HG03064 (cell line): ENCODE data around the gene CYP1B1.
"Not testable (repeated sequence)": the region's sequence is repeated elsewhere in the genome, so short reads cannot be mapped to it uniquely, and the experiment has no call there.

Experiments
- ATAC-seq: cut with Tn5 transposase; IDR thresholded peaks from one replicate; pipeline ENCODE4 v1.9.1; 2021; ENCODE audit warnings: low read depth; ENCODE audit not compliant: unreplicated experiment

The CYP1B1 gene

DNA sequence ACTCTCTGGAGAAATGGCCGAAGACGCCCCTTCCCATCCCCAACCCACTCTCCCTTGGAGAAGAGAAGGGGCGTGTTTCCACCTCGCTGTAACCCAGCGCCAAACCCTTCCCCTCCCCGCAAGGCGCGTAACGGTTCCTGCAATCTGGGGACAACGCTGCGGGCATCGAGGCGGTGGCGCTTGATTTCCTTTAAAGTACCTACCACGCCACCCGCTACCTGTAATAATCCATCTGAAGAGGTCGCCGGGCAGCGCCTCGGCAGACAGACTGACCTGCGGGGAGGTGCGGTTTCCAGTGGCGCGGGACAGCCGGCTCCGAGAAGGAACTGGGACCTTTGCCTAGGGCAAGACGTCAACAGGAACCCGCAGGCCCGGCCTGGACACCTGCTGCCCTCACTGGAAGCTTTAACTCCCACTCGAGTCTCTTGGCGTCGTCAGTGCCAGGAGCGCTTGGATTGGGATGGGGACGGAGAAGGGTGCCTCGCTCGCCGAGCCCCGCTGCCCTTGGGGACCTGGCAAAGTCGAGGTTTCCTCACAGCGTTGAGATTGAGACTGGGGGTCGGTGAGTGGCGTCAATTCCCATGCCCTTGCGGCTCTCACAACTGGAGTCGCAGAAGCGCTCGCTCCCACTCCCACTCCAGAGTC is at the start of gene CYP1B1:
Gene CYP1B1, minus strand, starts transcription at position 645 of the 645 bp plus-strand sequence. CDS start 763 bp downstream, outside the sequence.
- no peak for ATAC-seq

DNA sequence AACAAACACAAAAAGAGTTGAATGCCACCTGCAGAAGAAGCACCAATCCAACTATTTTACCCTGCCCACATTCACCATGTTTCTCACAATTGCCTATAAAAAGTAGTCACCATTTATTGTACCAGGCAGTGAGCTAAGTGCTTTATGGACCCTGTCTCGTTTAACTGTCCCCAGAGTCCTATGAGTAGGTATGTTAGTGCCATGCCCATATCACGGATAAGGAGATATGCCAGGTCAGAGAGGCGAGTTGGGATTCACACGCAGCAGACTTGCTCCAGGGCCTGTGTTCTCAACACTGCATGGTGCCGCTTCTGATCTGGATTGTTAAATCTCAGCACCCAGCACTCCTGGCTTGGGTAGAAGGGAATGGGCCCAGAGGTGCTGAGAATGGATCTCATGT is 49.1 kb upstream of the CYP1B1 start:
- ATAC-seq: no peak

DNA sequence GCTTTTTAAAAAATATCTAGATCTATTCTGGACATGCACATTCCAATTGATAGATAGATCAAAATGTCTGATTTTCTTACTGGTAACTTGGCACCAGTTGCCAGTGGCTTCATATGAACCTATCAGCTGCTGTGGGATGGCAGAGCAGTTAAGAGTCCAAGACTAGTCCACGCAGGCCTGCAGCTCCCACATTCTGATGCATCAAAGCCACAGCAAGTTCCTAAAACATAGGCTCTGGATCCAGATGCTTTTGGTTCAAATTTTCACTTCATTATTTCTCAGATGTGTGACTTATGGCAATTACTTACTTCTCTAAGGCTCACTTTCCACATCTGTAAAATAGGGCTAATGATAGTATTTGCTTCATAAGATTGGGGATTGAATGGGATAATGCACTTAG is 48.0 kb upstream of the CYP1B1 start:
- ATAC-seq: no peak

DNA sequence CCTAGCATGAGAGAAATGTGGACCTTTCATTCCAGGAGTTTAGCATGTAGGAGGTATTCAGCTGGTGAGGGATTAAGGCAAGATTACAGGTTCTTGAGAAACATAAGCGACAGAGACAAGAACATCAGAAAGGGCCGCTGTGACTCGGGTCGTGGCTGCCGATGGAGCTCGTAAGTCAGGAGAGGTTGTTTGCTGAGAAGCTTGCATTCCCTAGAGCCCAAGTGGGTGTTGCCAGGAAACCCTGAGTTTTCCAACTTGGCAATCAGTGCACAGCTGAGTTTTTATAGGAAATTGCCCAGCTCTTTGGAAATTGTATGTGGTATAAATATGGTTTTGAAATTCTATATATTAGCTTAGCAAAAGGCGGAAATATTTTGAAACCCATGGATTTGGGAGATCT is 46.4 kb upstream of the CYP1B1 start:
- ATAC-seq: no peak

DNA sequence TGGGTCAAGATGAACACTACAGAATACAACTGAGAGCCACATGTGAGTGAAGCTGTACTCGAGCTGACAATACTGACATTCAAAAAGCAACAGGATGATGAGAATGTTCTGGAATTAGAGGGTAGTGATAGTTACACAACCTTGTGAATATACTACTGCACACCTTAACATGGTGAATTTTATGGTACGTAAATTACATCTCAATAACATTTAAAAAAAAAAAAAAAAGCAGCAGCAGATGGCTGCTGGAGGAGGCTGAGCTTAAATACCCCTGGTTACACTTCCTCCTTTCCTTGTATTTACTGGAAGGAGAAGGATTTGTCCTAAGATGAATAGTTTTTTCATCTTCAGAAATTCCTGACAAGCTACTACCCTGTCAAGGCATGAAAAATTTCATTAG is 45.5 kb upstream of the CYP1B1 start:
- no peak for ATAC-seq

DNA sequence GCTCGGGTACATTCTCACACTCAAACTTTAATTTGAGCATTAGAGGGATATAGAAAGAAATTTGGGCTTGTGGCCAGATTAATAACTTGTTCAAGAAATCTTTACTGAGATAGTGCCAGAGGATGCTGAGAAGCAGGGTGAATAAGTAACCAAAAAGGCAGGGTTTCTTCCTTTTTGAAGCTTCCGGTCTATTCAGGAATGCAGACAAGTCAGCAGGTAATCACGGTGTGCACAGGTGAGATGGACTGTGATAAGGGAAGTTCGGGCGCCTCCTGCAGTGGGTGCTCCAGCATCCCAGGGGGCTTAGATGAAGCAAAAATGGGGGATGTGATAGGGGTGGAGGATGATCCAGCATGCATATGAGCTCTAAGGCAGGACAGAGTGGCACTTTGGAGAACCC is 44.9 kb upstream of the CYP1B1 start:
- ATAC-seq: no peak

DNA sequence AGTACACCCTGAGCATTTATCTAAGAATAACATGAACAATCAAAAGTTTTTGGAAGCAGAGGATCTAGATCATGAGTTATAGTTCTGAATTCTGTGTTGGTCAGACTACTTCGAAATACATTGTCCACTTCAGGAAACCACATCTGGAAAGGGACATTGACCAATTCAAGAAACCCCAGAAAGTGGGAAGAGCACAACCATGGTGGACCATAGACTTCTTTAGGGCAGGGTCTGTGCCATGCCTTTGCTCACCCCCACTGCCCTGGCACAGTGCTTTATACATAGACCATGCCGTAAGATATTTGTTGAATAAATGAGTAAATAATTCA is 44.3 kb upstream of the CYP1B1 start:
- ATAC-seq: no peak

DNA sequence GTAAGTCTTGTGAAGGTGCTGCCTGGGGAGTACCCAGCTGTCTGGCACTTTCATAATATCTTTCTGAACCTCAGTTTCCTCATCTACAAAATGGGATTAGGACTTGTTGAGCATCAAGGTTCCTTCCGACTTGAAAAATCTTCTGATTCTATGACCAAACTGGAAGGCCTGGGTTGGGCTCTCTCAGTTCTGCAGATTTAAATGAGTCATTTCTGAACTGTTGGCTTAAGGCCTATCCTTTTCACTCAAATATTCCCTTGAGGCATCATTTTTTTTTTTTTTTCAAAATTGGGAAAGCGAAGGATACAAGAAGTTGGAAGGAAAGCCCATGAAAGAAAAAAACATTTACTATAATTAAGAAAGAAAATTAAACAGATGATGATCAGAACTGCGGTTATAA is 40.8 kb upstream of the CYP1B1 start:
- ATAC-seq: no peak

DNA sequence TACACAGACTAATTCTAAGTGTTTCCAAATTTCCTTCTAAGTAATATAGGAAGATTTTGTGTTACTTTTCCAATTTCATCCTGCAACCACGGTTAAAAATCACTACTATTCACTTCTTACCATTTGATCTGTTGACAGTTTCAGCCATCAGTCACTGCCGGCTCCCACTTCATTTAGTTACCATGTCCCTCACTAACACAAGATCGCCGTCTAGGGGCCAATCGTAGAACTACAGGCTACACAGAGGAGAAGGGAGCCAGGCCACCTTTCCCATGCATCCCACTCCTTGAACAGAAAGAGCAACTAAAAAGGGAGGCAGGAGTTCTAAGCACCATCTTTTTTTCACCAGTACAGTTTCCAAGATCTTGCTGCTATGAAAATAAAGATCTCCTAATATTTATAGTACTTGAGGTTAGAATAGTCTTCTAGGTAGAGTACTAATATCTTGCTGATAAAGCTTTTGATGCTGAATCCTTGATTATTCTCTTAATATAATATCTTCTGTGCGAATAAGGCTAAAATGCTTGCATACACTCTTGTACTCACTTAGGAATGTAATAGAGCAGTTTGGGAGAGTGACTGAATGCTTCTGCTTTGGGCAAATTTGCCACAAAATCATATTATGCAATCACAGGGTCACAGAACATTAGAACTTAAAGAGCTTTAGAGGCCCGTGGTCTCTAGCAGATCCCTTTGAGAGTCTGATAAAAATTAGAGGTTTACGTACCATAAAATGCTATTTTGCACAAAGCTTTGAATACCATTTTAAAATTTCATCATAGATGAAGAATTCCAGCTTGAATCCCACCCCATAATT is 39.5 kb upstream of the CYP1B1 start:
- ATAC-seq: no peak

DNA sequence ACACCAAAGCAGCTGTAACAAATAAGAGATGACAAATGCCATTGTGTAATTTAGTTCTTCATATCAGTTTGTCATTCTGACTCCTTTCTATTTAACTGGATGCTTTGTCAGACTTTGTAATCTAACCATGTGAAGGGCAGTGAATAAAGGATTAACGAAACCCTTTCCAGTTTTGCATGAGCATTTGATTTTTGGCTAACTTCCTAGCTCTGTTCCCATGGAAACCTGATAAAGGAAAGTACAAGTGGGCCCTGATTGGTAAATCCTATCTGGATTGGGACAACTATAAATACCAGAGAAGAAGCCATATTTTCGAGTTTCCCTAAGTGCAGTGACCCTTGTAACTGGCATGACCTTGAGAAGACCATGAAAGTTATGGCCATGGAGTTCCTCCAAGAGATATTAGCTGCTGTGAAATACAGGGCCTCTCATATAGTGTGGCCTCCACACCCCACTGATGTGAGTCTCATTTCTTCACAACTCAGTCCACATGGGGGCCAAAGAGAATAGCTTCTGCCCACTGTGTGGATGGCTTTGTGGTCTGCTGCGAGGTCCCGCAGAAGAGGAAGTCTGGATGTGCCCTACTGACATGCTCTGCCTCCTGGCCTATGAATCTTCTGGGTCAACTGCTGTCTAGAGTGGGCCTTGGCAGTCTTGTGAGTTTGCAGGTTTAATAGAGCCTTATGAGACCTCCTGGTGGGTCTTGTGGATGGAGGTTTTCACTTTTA is 38.2 kb upstream of the CYP1B1 start:
- ATAC-seq: no peak

DNA sequence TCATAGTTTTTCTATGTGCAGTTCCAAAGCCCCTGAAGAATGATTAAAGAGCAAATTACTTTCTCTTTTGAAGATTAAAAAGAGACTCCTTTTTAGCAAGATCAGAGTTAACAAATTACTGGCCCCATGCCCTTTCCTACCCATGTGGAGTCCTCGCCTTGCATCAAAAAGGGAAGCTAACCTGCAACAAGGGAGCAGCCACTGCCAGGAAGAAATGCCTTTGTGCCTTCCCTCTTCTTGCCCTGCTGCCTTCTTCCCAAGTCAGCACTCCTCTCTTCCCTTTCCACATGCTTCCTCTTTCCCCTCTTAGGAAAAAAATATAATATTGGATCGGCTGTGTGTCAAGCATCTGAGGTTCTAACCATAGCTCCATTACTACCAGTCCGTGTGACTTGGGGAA is 37.1 kb upstream of the CYP1B1 start:
- no peak for ATAC-seq

DNA sequence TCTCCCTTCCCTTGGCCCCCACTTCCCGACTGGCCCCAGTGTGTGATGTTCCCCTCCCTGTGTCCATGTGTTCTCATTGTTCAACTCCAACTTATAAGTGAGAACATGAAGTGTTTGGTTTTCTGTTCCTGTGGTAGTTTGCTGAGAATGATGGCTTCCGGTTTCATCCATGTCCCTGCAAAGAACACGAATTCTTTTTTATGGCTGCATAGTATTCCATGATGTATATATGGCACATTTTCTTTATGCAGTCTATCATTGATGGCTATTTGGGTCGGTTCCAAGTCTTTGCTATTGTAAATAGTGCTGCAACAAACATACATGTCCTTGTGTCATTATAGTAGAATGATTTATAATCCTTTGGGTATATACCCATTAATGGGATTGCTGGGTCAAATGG is 35.4 kb upstream of the CYP1B1 start:
- ATAC-seq: not testable (repeated sequence)

DNA sequence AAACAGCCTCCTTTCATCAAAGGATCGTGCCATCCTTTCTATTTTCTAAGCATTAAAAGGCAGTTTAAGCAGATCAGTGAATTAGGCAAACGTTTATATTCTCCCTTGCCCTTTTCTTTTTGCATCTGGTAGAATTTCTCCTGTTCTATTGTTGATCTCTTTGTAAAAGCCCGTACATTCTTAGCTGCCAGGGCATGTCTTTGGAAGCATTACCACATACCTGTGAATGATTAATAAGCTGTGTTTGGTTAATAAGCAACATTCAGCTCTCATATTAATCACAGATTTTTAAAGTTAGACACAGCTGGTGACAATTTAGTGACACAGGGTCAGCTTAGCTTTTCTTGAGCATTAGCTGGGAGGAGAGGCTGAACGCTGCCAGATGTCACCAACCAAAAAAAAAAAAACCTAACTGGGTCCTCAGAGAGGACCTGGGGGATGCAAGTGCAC is 33.8 kb upstream of the CYP1B1 start:
- ATAC-seq: no peak

DNA sequence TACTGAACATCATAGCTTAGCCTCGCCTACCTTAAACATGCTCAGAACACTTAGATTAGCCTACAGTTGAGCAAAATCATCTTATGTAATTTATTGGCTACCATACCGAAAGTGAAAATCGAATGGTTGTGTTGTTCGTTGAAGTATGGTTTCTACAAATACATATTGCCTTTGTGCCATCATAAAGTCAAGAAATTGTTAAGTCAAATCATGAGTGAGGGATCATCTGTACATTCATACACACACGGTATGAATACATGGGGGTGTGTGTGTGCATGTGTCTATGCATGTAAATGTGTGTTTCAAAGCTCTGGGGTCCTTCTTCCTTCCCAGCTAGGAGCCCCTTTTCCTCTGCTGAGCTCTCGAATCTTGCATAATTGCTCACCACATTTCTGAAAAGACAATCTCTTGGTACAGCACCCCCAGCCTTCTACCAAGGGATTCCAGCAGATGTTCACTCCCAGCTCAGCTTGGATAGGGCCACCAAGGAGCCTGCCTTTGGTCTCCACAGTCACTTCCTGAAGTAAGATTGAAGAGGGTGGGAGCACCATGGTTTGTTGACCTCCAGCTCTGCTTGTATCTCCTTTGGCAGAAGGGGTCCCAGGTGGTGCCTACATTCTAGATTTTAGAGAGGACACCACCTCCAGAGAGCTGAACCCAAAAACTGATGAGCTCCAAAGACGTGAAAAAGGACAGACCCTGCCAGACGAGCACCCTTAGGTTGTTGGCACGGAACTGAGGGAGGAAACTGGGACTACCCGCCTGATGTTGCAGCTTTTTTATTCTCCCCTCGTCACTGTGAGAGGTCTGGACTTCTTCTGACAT is 33.2 kb upstream of the CYP1B1 start:
- no peak for ATAC-seq

DNA sequence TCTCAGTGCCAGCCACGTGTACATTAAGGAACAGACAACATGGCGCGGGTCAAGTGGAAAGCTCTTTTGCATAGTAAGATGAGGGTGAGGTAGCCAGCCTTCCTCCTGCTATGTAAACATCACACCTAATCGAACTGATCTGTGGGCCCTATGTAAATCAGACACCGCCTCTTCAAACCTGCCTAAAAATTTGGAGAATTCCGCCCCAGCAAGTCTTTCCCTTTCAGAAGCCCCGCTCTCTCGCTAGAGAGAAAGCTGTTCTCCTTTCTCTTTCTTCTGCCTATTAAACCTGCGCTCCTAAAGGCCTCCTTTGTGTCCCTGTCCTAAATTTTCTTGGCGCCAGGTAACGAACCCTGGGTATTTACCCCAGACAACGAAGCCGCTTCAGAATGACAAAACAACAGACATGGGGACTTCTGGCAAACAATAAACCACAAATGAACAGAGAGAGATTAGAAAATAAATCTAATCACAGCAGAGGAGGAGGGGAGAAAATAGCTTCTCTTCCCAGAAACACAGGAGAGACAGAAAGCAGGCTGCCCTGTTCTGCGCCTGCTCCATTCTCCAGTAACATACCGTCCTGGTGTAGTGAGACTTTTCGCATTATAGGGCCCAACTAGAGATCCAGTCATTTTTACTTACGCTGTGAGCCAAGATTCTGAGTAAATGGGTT is 31.9 kb upstream of the CYP1B1 start:
- no peak for ATAC-seq

DNA sequence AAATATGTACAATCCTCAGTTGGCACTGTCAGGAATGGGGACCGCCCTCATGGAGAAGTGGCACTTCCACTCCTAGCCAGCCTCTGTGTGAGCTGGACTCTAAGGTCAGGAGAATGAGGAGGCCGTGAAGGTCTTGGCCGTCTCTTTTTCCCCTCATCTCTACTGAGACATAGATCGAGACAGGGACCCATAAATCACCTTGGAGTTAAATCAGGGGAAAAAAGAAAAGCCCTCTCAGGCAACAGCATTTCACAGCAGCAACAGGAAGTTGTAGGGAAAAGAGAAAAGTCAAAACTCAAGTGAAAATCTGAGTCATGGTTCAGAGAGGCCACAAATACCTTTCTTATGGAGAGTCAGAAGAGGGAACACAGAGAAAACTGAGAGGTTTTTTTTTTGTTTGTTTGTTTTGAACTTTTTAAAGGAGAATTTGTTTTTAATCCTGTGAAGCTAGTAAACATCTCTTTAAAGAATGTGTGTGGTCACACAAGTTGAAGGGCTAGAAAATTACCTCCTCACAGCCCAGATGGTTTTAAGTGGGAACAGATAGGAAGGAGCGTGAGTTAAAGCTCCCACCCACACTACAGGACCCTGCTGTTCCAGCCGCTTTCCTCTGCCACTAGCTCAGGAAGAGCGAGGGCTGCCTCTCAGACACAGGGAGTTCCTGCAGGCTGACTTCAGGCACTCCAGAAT is 30.6 kb upstream of the CYP1B1 start:
- no peak for ATAC-seq

DNA sequence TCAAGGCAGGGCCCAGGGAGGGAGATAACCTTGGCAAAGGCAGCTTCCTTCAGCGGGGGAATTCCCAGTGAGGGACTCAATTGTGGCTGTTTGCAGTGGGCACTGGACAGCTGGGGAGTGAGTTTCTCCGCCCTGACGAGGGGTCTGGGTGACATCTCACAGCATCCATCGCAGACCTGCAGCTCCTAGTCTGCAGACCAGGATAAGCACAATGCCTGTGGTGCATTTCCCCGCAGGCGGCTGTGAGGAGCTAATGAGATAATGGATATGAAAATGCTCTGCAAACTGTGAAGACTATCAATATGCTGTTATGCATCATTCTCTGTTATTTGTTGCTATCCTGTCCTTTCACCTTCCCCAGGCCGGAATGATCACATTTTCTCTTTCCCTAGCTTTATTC is 30.0 kb upstream of the CYP1B1 start:
- ATAC-seq: no peak

DNA sequence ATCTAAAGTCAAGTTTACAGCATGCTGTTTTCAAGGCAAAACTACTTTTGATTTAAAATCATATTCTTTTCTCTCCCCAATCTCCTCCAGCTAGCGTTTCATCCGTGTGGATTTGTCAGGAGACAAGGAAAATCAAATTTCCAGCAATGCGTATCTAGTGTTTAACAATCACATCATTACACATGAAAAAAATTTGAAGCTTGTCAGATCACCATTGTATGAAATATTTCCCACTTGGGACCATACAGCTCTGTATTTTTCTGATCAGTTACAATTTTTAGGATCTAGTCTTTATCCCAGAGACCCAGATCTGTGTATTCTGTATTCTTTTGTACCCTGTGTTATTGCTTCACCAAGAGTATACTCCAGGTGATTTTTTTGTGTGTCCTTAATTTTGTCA is 28.6 kb upstream of the CYP1B1 start:
- no peak for ATAC-seq

DNA sequence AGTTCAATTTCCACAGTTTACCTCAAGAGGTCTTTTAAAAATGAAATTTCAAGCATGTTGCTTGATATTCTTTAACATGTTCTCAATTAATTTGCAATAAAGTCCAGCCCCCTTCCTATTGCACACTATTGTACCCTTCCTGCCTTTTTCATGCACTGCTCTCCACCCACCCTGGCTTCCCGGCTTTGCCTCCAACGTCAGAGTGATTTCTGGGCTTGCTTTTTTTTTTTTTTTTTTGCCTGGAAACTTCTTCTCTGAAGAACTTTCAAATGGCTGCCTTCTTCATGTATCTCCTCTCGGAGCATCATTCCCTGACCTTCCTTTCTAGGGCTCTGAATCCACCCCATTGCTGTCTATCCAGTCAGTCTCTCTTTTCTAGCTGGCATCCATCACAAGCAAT is 24.4 kb upstream of the CYP1B1 start:
- ATAC-seq: no peak
